Colonic mucosa (tissue), 4 donors: ENCODE measurements around the gene UFC1. TPM values are rescaled to one million over a fixed set of nuclear protein-coding genes. Genes with fewer than 3 reads are reported as not detected.

ENCODE experiments used
- DNase-seq: peaks from one replicate; pipeline ENCODE4 v3.0.0-alpha.2; 2020
- H3K27ac ChIP-seq: fragments of 200-600 bp; one replicate; pipeline ENCODE4 v1.8.0; 2021
- H3K27me3 ChIP-seq: fragments of 200-600 bp; one replicate; pipeline ENCODE4 v1.8.0; 2021
- H3K36me3 ChIP-seq: fragments of 200-600 bp; one replicate; pipeline ENCODE4 v1.8.0; 2021
- H3K4me1 ChIP-seq: fragments of 200-600 bp; one replicate; pipeline ENCODE4 v1.8.0; 2021; ENCODE audit warnings: mild to moderate bottlenecking
- H3K4me3 ChIP-seq: fragments of 200-600 bp; one replicate; pipeline ENCODE4 v1.8.0; 2021
- H3K9ac ChIP-seq, 2 donors: one replicate each; pipeline ENCODE4 v1.7.0; 2013; ENCODE audit warnings: control low read depth in 2 of 2, low read depth in 2 of 2, low read length in 2 of 2
- H3K9me3 ChIP-seq: fragments of 200-600 bp; one replicate; pipeline ENCODE4 v1.8.0; 2021
- intact Hi-C: fragments of 100-400 bp; cut with DNase I; formaldehyde crosslinking; loops from one replicate; pipeline ENCODE4 v1.14.1; 2022
- total RNA-seq, 2 donors: library from RNA; stranded (reverse); fragmentation: NEBNext Ultra II Directional in 1 of 2; extraction: Animal tissue kit (Norgen Biotek cat#: 25700) in 1 of 2; gene quantifications; one replicate each; pipeline ENCODE4 v1.2.1, GENCODE V29; 2021
- TF ChIP-seq, protein P1 (sequence below): fragments of 200-600 bp; IDR thresholded peaks from one replicate; pipeline ENCODE4 v1.8.0; 2022; ENCODE audit warnings: antibody characterized with exemption, mild to moderate bottlenecking
- donor health status: healthy.
- donor health status: DM: no; HTN: no; CAD: no.
- donor health status: DM: no; HTN: no; CAD: no.

Gene UFC1
- total RNA-seq, 2 donors from 2014 or later: 94.2 to 111 TPM

DNA sequence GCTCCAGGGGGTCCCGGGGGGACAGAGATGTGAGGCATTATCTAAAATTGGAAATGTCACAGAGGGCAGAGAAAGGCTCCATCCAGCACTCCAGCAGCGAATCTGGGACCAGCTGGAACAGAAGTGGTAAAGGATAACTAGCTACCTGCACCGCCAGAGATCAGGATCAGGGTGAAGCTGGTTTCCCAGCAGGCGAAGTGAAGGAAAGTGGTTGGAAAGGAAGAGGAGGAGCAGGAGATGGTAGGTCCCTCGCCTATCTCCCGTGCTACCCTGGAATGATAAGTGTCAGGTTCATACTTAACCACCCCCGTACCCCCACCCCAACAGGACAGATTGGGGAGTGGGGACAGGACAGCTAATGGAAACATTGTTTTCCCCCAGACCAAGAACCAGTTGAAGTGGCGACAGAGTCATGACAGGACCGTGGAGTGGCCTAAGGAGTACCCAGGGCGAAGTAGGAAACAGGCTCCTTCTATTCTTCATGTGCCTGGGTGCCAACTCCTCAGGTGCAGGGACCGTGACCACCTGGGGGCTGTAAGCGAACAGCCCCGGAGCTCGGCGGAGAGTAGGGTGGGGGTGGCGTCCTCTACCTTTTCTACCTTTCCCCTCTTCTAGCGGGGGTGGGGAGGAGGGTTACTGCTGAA lies 22.8 kb downstream of the UFC1 start:
- DNase-seq: no peak
- Histone ChIP-seq H3K27me3 (no peaks in the 10 kb centered on the region), H3K9ac (peak overlapping the region; percentile 81 to 97), H3K9me3 (no peaks in the 10 kb centered on the region), H3K36me3 (peaks cover 8% of the 10 kb centered on the region), H3K4me3 (peak overlapping the region; percentile 83), H3K4me1 (peaks cover 4% of the 10 kb centered on the region), H3K27ac (peak overlapping the region; percentile 83)
- intact Hi-C loops: no loop called here
- TF ChIP-seq, protein P1, sequence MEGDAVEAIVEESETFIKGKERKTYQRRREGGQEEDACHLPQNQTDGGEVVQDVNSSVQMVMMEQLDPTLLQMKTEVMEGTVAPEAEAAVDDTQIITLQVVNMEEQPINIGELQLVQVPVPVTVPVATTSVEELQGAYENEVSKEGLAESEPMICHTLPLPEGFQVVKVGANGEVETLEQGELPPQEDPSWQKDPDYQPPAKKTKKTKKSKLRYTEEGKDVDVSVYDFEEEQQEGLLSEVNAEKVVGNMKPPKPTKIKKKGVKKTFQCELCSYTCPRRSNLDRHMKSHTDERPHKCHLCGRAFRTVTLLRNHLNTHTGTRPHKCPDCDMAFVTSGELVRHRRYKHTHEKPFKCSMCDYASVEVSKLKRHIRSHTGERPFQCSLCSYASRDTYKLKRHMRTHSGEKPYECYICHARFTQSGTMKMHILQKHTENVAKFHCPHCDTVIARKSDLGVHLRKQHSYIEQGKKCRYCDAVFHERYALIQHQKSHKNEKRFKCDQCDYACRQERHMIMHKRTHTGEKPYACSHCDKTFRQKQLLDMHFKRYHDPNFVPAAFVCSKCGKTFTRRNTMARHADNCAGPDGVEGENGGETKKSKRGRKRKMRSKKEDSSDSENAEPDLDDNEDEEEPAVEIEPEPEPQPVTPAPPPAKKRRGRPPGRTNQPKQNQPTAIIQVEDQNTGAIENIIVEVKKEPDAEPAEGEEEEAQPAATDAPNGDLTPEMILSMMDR: no peak

DNA sequence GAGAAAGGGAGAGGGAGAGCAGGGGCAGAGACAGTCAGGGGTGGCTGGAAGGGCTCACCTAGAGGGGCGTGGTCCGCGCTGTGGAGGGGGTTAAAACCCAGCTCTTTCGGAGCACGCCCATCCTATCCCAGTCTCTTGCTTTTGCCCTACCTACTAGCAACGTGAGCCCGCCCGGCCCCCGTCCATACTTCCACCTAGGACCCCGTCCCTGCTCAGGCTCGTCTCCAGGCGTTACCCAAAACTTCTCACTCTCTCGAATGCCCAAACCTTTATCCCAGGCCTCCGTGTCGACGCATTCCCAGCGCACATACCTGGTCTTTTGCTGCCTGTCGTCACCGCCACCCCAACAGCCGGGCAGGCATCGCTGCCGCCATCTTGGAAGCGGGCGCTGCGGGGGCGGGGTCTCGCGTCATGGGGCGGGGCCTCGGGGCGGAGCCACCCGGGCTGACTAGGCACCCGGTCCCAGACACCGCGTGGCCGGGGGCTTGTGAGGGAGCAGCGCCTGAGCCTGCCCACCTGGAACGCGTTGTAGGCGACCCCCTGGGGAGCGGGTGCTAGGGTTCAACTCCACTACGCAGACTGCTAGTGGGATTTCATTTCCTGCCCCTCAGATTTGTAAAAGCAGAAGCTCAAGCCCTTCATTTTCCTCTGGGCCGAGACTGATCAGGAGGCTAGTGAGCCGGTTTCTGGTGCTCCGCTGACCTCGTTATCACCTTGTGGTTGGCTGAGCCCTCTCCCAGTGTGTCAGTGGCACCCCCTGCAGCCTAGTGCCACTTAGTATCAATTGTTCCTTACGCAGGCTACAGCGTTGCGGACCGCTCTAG lies 23.5 kb downstream of the UFC1 start, which contains the start of gene B4GALT3:
Gene B4GALT3 (minus strand): TSS at position 396 of the 824 bp plus-strand sequence. CDS start 1,447 bp downstream, outside the sequence.
- H3K4me1 ChIP-seq: peaks cover 4% of the 10 kb centered on the region
- no peaks in the 10 kb centered on the region for H3K27me3 ChIP-seq
- peak within 1 kb of the TSS; percentile 83 for H3K4me3 ChIP-seq
- H3K9me3 ChIP-seq: no peaks in the 10 kb centered on the region
- peak within 1 kb of the TSS; percentile 83 for H3K27ac ChIP-seq
- H3K36me3 ChIP-seq: peaks cover 6% of the 10 kb centered on the region
- DNase-seq: peak; percentile 94
- H3K9ac ChIP-seq: peak within 1 kb of the TSS; percentile 81 to 97
- intact Hi-C loops: no loop called here
- TF ChIP-seq, protein P1: no peak

DNA sequence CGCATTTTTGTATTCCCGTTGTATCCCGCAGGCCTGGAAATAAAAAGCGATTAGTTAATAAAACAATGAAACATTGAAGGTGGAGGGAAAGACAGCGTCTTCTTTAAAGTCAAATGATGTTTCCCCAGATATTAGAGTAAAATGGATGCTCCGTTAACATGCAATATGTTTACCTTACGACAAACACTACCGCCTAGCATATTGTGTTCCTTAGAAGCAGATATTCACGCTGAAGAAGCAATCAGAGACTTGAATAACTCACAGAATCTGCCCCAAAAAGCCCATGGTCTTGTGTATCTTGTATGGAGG lies 24.1 kb downstream of the UFC1 start:
- peak overlapping the region; percentile 83 for H3K27ac ChIP-seq
- no peak for DNase-seq
- no peaks in the 10 kb centered on the region for H3K9me3 ChIP-seq
- intact Hi-C loops: no loop called here
- no peaks in the 10 kb centered on the region for H3K27me3 ChIP-seq
- H3K4me1 ChIP-seq: peaks cover 4% of the 10 kb centered on the region
- H3K4me3 ChIP-seq: peak overlapping the region; percentile 83
- H3K9ac ChIP-seq: peak overlapping the region; percentile 81 to 97
- H3K36me3 ChIP-seq: peaks cover 2% of the 10 kb centered on the region
- TF ChIP-seq, protein P1: no peak

DNA sequence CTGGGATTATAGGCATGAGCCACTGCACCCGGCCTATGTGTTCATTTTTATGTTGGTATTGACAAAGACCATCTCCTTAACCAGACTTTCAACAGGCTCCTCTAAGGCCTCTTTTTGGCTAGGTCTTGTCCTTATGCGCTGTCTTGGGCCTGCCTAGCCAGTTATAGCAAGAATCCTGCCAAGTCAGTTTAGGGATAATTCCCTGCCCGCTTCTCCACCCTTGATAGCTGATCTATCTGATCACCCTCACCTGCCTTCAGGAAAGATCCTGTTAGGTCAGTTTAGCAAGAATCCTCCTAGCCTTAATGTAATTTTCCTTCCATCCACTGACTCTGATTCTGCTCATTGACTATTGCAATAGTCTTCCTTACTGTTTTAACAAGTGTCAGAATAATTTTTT lies 25.9 kb downstream of the UFC1 start:
- Histone ChIP-seq H3K9me3 (no peaks in the 10 kb centered on the region), H3K27ac (no peak overlapping the region), H3K4me1 (peaks cover 4% of the 10 kb centered on the region), H3K36me3 (no peaks in the 10 kb centered on the region), H3K9ac (no peak overlapping the region), H3K27me3 (no peaks in the 10 kb centered on the region), H3K4me3 (no peak overlapping the region)
- TF ChIP-seq, protein P1: no peak
- DNase-seq: no peak
- intact Hi-C loops: no loop called here

DNA sequence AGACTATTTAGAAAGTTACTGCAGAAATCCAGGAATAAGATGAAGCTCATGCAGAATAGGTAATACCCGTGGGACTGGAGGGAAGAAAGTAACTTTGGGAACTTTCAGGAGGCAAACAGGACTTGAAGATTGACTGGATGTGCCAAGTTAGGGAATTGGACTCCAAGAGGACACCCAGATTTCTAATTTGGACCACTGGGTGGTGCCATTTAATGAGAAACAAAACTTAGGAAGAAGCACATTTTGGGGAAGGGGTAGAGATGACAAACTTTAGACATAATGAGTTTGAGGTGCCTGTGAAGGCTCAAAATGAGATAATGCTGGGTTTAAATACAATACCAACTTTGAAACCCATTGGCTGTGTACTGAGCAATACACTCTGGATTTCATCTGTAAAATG lies 26.9 kb downstream of the UFC1 start:
- H3K27ac ChIP-seq: no peak overlapping the region
- H3K4me1 ChIP-seq: peaks cover 4% of the 10 kb centered on the region
- intact Hi-C loops: no loop called here

More for the DNA sequence above, 26.9 kb downstream of the UFC1 start:
- DNase-seq: no peak
- no peak overlapping the region for H3K9ac ChIP-seq
- no peaks in the 10 kb centered on the region for H3K36me3 ChIP-seq
- TF ChIP-seq, protein P1: no peak
- H3K9me3 ChIP-seq: no peaks in the 10 kb centered on the region
- no peak overlapping the region for H3K4me3 ChIP-seq
- H3K27me3 ChIP-seq: no peaks in the 10 kb centered on the region
